ENCODE results near the gene MCU. TPM values are rescaled to one million over a fixed set of nuclear protein-coding genes. Genes with fewer than 3 reads are reported as not detected.

MCU gene
- total and polyA plus RNA-seq, 2 donors (not counting 1 experiment from before 2014, with no cell fraction given) = 40.5 to 77.1 TPM

DNA sequence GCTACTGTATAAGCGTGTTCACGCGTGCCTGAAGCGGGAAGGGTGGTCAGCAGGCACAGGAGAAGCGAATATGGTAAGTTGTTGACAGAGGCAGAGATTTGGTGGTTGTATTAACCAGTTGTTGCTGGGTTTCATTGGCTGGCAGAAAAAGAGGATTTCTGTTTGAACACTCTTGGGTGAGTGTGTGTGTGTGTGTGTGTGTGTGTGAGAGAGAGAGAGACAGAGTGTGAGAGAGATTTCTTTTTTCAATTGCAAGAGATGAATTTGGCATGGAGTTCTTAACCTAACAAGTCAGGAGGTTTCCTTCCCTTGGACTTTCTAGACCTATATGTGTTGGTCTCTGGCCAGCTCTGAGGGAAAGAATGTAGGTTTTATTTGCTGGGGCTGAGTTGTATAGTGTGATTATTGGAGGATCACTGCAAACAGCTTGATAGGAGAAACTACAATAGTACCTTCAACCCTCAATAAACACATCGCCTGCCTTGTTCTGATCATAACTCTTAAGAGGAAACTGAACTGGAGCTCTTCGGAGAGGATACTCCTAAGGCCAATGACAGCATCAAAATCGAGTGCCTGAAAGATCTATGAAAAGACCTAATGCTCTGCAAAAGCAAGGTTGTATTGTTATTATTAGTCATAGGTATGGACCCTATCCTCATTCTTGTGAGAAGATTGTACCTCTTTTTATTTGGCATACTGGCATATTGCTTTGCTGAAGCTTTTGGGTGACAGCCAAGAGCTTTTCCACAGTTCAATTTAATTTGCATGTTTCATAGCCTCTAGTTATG, 1.2 kb downstream of the MCU start:
- Histone ChIP-seq H3K9me3 (ENCODE audit: control insufficient read depth, insufficient read depth, low read depth, low read length) (no peaks in the 10 kb centered on the region), H2AFZ (ENCODE audit: low read length) (peak overlapping the region; percentile 21), H3K79me2 (ENCODE audit: control insufficient read depth, insufficient read depth, low read length) (peaks cover 49% of the 10 kb centered on the region), H3K9ac (ENCODE audit: insufficient read depth, low read length) (peak overlapping the region; percentile 82), H3K27ac (ENCODE audit: insufficient read depth, low read length) (peak overlapping the region; percentile 79), H3K36me3 (ENCODE audit: control insufficient read depth, insufficient read depth, low read length) (no peaks in the 10 kb centered on the region), H3K27me3 (ENCODE audit: control insufficient read depth, insufficient read depth, low read length) (no peaks in the 10 kb centered on the region), H4K20me1 (ENCODE audit: control insufficient read depth, extremely low read depth, insufficient read depth, low read length) (no peaks in the 10 kb centered on the region), H3K4me1 (ENCODE audit: control insufficient read depth, extremely low read depth, insufficient read depth, low read length) (peaks cover 9% of the 10 kb centered on the region), H3K4me3 (replicated peaks in 1 of 4; ENCODE audit: control extremely low read depth in 1 of 4, insufficient read depth in 1 of 4, low read depth in 3 of 4, low read length in 4 of 4) (peak overlapping the region; percentile 77 to 96 (median 87)), H3K4me2 (ENCODE audit: extremely low read depth, insufficient read depth, low read length) (peak overlapping the region; percentile 87)
- TF ChIP-seq EZH2 (IDR thresholded peaks at IDR 0.05; ENCODE audit: low read length, missing control alignments) = no peak
- peak; percentile 36 to 40 for DNase-seq (ENCODE audit: low read depth in 2 of 2)

DNA sequence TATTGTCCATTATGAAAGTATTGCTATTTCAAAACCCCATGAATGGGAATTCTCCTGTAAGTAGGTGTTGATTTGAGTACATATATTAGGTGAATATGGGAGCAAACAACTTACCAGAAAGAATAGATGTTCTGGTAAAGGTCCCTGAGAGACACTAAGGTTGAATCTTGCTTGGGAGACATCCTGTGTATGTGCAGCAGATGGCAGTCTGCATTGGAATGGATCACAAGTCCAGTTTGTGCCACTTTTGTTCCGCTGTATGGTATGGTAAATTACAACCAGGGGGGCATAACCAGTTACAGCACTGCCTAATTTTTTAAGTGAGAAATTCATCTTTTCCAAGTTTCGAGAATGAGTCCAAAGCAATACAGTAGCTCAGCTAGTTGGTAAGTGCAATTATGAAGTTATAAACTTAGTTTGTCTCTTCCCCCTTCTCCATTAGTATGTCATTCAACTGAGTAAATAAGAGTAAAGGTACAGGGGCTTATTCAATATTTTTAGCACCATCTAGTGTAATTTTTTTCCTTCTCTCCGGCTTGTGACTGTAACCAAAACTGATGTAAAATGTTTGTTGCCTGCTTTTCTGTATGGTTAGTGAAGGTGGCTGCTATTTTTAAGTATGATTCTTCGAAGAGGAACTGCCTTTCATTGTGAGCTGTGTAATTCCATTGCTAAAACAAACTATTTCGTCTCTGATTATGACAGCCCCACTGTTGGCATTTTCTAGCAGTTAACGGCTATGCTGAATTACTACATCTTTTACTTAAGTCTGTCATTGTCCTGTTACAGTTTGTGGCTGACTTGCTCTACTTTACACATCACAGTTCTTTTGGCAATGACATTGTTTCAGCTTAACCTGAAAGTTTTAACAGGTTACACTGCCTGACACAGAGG, 2.8 kb downstream of the MCU start:
- no peak overlapping the region for H3K9ac ChIP-seq (ENCODE audit: insufficient read depth, low read length)
- peak overlapping the region in 2 of 4 experiments; percentile 14 to 92 for H3K4me3 ChIP-seq (replicated peaks in 1 of 4; ENCODE audit: control extremely low read depth in 1 of 4, insufficient read depth in 1 of 4, low read depth in 3 of 4, low read length in 4 of 4)
- H4K20me1 ChIP-seq (ENCODE audit: control insufficient read depth, extremely low read depth, insufficient read depth, low read length) = no peaks in the 10 kb centered on the region
- no peaks in the 10 kb centered on the region for H3K36me3 ChIP-seq (ENCODE audit: control insufficient read depth, insufficient read depth, low read length)
- H3K27me3 ChIP-seq (ENCODE audit: control insufficient read depth, insufficient read depth, low read length) = no peaks in the 10 kb centered on the region
- TF ChIP-seq EZH2 (IDR thresholded peaks at IDR 0.05; ENCODE audit: low read length, missing control alignments) = no peak
- TF ChIP-seq, protein P1, sequence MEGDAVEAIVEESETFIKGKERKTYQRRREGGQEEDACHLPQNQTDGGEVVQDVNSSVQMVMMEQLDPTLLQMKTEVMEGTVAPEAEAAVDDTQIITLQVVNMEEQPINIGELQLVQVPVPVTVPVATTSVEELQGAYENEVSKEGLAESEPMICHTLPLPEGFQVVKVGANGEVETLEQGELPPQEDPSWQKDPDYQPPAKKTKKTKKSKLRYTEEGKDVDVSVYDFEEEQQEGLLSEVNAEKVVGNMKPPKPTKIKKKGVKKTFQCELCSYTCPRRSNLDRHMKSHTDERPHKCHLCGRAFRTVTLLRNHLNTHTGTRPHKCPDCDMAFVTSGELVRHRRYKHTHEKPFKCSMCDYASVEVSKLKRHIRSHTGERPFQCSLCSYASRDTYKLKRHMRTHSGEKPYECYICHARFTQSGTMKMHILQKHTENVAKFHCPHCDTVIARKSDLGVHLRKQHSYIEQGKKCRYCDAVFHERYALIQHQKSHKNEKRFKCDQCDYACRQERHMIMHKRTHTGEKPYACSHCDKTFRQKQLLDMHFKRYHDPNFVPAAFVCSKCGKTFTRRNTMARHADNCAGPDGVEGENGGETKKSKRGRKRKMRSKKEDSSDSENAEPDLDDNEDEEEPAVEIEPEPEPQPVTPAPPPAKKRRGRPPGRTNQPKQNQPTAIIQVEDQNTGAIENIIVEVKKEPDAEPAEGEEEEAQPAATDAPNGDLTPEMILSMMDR (conservative IDR thresholded peaks at IDR 0.05 in 1 of 2, IDR thresholded peaks at IDR 0.05 in 1 of 2; ENCODE audit: low read depth in 1 of 2, low read length in 2 of 2) = peak; percentile 41 to 58
- peak; percentile 48 to 71 for DNase-seq (ENCODE audit: low read depth in 2 of 2)
- peaks cover 9% of the 10 kb centered on the region for H3K4me1 ChIP-seq (ENCODE audit: control insufficient read depth, extremely low read depth, insufficient read depth, low read length)
- H3K4me2 ChIP-seq (ENCODE audit: extremely low read depth, insufficient read depth, low read length) = peak overlapping the region; percentile 87
- no peaks in the 10 kb centered on the region for H3K9me3 ChIP-seq (ENCODE audit: control insufficient read depth, insufficient read depth, low read depth, low read length)
- no peak overlapping the region for H3K27ac ChIP-seq (ENCODE audit: insufficient read depth, low read length)
- no peak overlapping the region for H2AFZ ChIP-seq (ENCODE audit: low read length)
- H3K79me2 ChIP-seq (ENCODE audit: control insufficient read depth, insufficient read depth, low read length) = peaks cover 62% of the 10 kb centered on the region

DNA sequence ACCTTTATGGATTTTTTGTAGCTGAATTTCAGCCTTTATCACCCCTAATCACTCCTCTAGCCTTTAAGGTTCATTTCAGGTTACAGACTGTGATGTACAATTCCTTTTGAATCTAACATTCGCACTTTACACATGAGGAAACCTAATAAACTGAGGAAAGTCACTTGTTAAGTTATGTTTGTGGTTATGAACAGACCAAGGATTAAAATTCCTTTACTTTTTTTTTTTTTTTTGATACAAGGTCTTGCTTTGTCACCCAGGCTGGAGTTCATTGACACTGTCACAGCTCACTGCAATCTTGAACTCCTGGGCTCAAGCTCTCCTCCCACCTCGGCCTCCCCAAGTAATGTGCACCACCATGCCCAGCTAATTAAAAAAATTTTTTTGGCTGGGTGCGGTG, 3.6 kb downstream of the MCU start:
- Histone ChIP-seq H3K9ac (ENCODE audit: insufficient read depth, low read length) (no peak overlapping the region), H4K20me1 (ENCODE audit: control insufficient read depth, extremely low read depth, insufficient read depth, low read length) (no peaks in the 10 kb centered on the region), H3K79me2 (ENCODE audit: control insufficient read depth, insufficient read depth, low read length) (peaks cover 63% of the 10 kb centered on the region), H3K9me3 (ENCODE audit: control insufficient read depth, insufficient read depth, low read depth, low read length) (no peaks in the 10 kb centered on the region), H3K27me3 (ENCODE audit: control insufficient read depth, insufficient read depth, low read length) (no peaks in the 10 kb centered on the region), H3K27ac (ENCODE audit: insufficient read depth, low read length) (no peak overlapping the region), H2AFZ (ENCODE audit: low read length) (no peak overlapping the region), H3K4me2 (ENCODE audit: extremely low read depth, insufficient read depth, low read length) (peak overlapping the region; percentile 87), H3K4me1 (ENCODE audit: control insufficient read depth, extremely low read depth, insufficient read depth, low read length) (peaks cover 9% of the 10 kb centered on the region), H3K36me3 (ENCODE audit: control insufficient read depth, insufficient read depth, low read length) (no peaks in the 10 kb centered on the region), H3K4me3 (replicated peaks in 1 of 4; ENCODE audit: control extremely low read depth in 1 of 4, insufficient read depth in 1 of 4, low read depth in 3 of 4, low read length in 4 of 4) (no peak overlapping the region)
- peak in 1 of 2 donors; percentile 24 for DNase-seq (ENCODE audit: low read depth in 2 of 2)
- TF ChIP-seq EZH2 (IDR thresholded peaks at IDR 0.05; ENCODE audit: low read length, missing control alignments) = no peak
- TF ChIP-seq, protein P1 (conservative IDR thresholded peaks at IDR 0.05 in 1 of 2, IDR thresholded peaks at IDR 0.05 in 1 of 2; ENCODE audit: low read depth in 1 of 2, low read length in 2 of 2) = no peak

Measured in fibroblast of lung (primary cell).